ENCODE data around the gene C14orf119. TPM values are rescaled to one million over a fixed set of nuclear protein-coding genes. Genes with fewer than 3 reads are reported as not detected.

C14orf119 gene
- total and polyA plus RNA-seq, 3 donors from 2014 or later: 17.7 to 60.8 (median 26.9) TPM

GRCh38 chr14:23094666-23095195 is 574 bp upstream of the C14orf119 start, which contains the start of gene ACIN1:
Gene ACIN1, minus strand, starts transcription at chr14:23095136. Its CDS starts 24 bp downstream, at chr14:23095112.
- no peaks in the 10 kb centered on the region for H3K36me3 ChIP-seq (ENCODE audit: low read depth, missing control alignments)
- no peaks in the 10 kb centered on the region for H3K27me3 ChIP-seq
- intact Hi-C loops (cut with DNase I; ENCODE audit: low total_unique reads): no loop called here
- TF ChIP-seq POLR2A (IDR thresholded peaks at IDR 0.05) (no peak), CTCF (IDR thresholded peaks at IDR 0.05) (peak in 1 of 3 experiments; percentile 22)
- H3K4me3 ChIP-seq: peak within 1 kb of the TSS; percentile 95 to 98
- 0 to 1% methylated on average over 11 to 55 of the region's 55 CpGs for WGBS, 2 donors
- H3K27ac ChIP-seq: peak within 1 kb of the TSS; percentile 98 to 100
- peak; percentile 87 for DNase-seq
- no peaks in the 10 kb centered on the region for H3K9me3 ChIP-seq
- H3K4me1 ChIP-seq: peaks cover 8% of the 10 kb centered on the region

- 79 to 93% methylated on average over 7 of the region's 7 CpGs for WGBS, 2 donors
- H3K27me3 ChIP-seq: no peaks in the 10 kb centered on the region
- no peak overlapping the region for H3K4me3 ChIP-seq
- H3K27ac ChIP-seq: no peak overlapping the region
- H3K9me3 ChIP-seq: no peaks in the 10 kb centered on the region
- no peak for DNase-seq
- H3K4me1 ChIP-seq: peaks cover 8% of the 10 kb centered on the region
- no peaks in the 10 kb centered on the region for H3K36me3 ChIP-seq (ENCODE audit: low read depth, missing control alignments)
- TF ChIP-seq POLR2A (IDR thresholded peaks at IDR 0.05) (no peak), CTCF (IDR thresholded peaks at IDR 0.05) (no peak)
- intact Hi-C loops (cut with DNase I; ENCODE audit: low total_unique reads): no loop called here
Measured at GRCh38 chr14:23097786-23098185, 2.5 kb downstream of the C14orf119 start.

DNA sequence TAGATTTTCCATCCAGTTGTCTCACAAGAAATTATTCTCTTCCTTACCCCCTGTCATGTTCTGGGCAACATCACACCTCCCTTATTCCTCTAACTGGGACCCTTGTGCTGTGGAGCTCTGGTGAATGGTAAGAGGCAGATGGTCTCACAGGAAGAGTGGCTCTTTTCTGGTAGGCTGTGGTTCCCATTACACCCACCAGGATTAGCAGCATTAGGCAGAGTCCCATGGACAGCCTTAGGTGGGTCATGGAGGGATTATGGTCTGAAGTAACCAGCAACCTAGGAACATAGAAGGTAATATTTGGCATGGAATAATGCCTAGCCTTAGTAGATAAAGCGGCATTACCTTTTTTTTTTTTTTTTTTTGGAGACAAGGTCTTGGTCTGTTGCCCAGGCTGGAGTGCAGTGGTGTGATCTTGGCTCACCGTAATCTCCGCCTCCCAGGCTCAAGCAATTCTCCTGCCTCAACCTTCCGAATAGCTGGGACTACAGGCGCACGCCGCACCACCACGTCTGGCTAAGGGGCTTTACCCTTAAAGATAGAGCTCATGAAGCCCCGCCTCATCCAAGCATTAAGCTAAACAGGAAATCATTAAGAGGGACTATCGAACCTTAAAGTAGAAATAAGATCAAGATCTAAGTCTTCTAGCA is 4.0 kb downstream of the C14orf119 start:
- DNase-seq: no peak
- Histone ChIP-seq H3K4me3 (no peak overlapping the region), H3K27me3 (no peaks in the 10 kb centered on the region), H3K27ac (no peak overlapping the region), H3K36me3 (ENCODE audit: low read depth, missing control alignments) (no peaks in the 10 kb centered on the region), H3K9me3 (no peaks in the 10 kb centered on the region), H3K4me1 (peaks cover 3% of the 10 kb centered on the region)
- intact Hi-C loops (cut with DNase I; ENCODE audit: low total_unique reads): no loop called here
- WGBS, 2 donors: 85% methylated on average over 10 of the region's 10 CpGs
- no peak for TF ChIP-seq POLR2A (IDR thresholded peaks at IDR 0.05)
- TF ChIP-seq CTCF (IDR thresholded peaks at IDR 0.05): no peak

- no peak for TF ChIP-seq POLR2A (IDR thresholded peaks at IDR 0.05)
- TF ChIP-seq CTCF (IDR thresholded peaks at IDR 0.05): no peak
- H3K4me1 ChIP-seq: peaks cover 3% of the 10 kb centered on the region
- intact Hi-C loops (cut with DNase I; ENCODE audit: low total_unique reads): no loop called here
- 82 to 85% methylated on average over 6 of the region's 6 CpGs for whole genome bisulfite sequencing, 2 donors
- H3K36me3 ChIP-seq (ENCODE audit: low read depth, missing control alignments): no peaks in the 10 kb centered on the region
- no peak overlapping the region for H3K27ac ChIP-seq
- no peak for DNase-seq
- H3K9me3 ChIP-seq: no peaks in the 10 kb centered on the region
- H3K27me3 ChIP-seq: no peaks in the 10 kb centered on the region
- no peak overlapping the region for H3K4me3 ChIP-seq
Measured at GRCh38 chr14:23101213-23101970, 6.1 kb downstream of the C14orf119 start.
